ES-I3 (cell line): Measurements from ENCODE around the gene C18orf63.

ENCODE experiments used
- H3K36me3 ChIP-seq: 2 replicates; pipeline ENCODE4 v1.6.1; 2013; ENCODE audit warnings: mild to moderate bottlenecking, low read length, control low read depth, moderate library complexity; ENCODE audit not compliant: insufficient read depth
- H3K4me1 ChIP-seq: 2 replicates; pipeline ENCODE4 v1.6.1; 2013; ENCODE audit warnings: mild to moderate bottlenecking, control low read depth, low read length; ENCODE audit not compliant: insufficient read depth
- H3K9ac ChIP-seq: 2 replicates; pipeline ENCODE4 v1.6.1; 2013; ENCODE audit warnings: low read depth, mild to moderate bottlenecking, low read length, moderate library complexity
- H3K9me3 ChIP-seq: 2 replicates; pipeline ENCODE4 v1.6.1; 2013; ENCODE audit warnings: mild to moderate bottlenecking, low read length, moderate library complexity; ENCODE audit not compliant: control insufficient read depth, insufficient read depth

Gene C18orf63

DNA sequence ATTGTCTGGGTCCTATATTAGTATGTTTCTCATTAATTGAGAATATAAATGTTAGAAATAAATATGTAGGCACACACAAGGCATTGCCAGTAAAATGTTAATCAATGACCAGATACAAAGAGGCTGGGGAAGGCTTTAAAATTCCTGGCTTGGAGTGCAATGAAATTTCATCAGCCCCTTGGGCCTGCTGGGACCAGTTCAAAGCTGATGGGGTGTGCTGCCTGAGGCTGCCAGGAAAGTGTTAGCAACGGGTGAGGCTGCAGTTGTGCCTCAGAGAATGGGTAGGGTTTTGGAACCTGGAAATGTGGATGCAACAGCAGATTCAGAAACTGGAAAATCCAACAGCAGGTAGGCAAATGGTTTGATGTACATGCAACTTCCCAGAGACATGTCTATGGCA, 72.6 kb downstream of the C18orf63 start:
- H3K4me1 ChIP-seq: no peaks in the 10 kb centered on the region
- H3K9me3 ChIP-seq: no peaks in the 10 kb centered on the region
- H3K9ac ChIP-seq: no peak overlapping the region
- H3K36me3 ChIP-seq: no peaks in the 10 kb centered on the region

DNA sequence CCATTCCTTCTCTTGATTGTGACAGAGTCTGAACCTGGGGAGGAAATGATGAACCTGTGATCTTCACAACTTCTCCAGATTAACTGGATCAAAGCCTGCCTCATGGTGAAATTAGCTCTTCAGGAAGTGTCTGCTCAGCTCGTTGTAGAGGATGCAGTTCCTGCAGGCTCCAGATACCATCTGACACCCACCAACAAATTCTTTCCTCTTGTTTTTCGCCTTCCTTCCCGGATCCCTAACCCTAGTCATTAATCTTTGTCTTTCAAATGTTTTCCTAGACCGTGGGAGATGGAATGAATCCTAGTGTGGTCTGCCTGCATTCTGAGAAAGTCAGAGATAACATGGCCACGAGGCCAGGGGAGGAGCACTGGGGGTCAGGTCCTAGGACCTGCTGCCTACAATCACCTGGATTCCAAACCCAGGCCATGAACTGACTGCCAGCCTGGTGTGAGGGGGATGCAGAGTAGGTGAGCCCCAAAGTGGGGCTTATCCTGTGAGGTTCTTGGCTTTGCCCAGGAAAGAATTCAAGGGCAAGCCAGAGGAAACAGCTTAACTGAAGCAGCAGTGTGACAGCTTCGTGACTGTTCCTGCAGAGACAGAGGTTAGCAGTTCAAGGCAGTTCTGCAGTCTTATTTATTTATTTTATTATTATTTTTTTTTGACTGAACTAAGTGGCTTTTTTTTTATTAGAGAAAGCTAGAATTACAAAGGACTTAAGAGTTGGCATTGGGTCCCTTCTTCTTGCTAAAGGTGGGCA, 73.7 kb downstream of the C18orf63 start:
- H3K4me1 ChIP-seq: no peaks in the 10 kb centered on the region
- H3K36me3 ChIP-seq: no peaks in the 10 kb centered on the region
- H3K9ac ChIP-seq: no peak overlapping the region
- no peaks in the 10 kb centered on the region for H3K9me3 ChIP-seq

DNA sequence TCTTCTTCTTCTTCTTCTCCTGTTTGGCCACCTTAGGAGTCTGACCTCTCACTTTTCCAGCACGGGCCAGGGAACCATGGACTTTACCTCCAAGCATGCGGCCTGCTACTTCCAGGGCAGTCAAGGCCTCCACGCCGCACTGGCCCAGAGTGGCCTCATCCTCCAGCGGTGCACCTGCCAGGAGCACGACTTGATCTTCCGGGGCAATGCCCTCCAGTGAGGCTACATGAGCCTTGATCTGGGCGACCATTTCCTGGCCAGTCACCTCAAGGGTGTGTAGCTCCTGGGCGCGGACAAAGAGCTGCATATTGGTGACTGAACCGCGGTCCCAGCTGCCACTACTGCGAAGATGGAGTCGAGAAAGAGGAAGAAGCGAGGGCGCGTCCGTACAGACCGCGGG, 74.4 kb downstream of the C18orf63 start:
- no peak overlapping the region for H3K9ac ChIP-seq
- H3K36me3 ChIP-seq: no peaks in the 10 kb centered on the region
- no peaks in the 10 kb centered on the region for H3K9me3 ChIP-seq
- no peaks in the 10 kb centered on the region for H3K4me1 ChIP-seq

DNA sequence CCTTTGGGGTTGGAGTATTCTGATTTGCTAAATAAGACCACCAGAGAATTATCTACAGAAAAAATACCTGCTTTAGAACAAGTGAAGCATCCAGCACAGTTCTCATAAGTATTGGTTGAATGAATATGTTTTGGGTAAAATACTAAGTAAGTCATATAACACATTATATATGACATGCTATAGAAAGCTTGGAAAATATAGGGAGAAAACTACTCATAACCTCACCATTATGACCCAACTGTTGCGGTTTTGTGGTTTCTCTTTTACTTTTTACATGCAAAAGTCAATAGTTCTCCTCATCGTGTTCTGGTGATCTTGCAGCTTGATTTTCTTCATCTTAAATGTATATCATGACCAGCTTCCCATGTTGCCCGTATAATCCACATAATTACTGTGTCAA, 75.3 kb downstream of the C18orf63 start:
- no peaks in the 10 kb centered on the region for H3K36me3 ChIP-seq
- H3K9ac ChIP-seq: no peak overlapping the region
- H3K9me3 ChIP-seq: no peaks in the 10 kb centered on the region
- H3K4me1 ChIP-seq: no peaks in the 10 kb centered on the region

DNA sequence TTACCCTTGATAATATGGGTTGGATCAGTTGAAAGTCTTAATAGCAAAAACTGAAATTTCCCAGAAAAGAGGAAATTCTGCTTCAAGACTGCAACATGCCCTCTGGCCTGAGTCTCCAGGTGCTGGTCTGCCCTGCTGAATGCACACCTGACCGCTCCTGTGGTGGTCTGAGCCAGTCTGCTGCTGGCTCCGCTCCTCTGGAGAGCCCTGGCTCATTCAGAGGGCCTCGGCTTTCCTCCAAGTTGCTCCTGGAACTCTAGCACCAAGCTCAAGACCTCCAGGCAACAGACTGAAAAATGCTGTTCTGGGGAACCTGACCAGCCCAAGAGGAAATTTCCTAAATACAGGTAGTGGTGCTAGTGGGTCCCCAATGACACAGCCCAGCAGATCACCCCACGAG, 76.7 kb downstream of the C18orf63 start:
- Histone ChIP-seq H3K9me3 (no peaks in the 10 kb centered on the region), H3K4me1 (no peaks in the 10 kb centered on the region), H3K36me3 (no peaks in the 10 kb centered on the region), H3K9ac (no peak overlapping the region)

DNA sequence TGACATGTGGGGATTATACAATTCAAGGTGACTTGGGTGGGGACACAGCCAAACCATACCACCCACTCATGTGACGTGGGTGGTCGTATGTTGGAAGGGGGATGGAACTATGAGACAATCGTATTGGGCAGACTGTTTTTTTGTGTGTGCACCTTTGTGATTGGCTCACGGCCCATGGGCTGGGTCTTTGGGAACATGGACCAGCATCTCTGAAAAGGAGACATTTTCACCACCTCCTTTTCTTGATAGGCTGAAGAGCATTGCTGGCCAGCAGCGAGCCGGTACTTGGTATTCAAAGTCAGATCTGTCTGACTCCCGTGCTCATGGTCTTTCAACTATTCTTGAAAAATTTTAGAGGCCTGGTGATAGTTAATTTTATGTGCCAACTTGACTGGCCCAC, 79.4 kb downstream of the C18orf63 start:
- Histone ChIP-seq H3K9ac (no peak overlapping the region), H3K9me3 (no peaks in the 10 kb centered on the region), H3K4me1 (no peaks in the 10 kb centered on the region), H3K36me3 (no peaks in the 10 kb centered on the region)

DNA sequence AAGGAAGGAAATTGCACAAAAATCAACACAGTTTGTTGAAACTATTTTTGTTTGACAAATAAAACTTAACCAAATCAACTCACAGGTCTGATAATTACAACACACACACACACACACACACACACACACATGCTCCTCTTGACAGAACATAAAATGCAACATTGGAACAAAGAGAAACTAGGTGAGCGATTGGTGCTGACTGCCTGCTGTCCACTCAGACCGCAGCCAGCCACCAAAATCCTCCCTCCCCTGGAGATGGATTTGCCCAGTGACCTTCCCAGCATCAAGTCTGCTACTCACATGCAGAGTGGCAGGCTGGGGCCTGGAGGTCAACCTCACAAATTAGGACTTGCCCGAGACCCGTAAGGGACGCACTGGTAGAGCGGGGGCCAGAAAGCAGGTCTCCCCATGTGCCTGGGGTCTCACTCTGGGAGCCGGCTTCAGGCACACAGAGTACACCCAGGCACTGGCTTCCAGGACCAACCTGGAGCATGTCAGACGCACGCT, 80.1 kb downstream of the C18orf63 start:
- Histone ChIP-seq H3K9me3 (no peaks in the 10 kb centered on the region), H3K36me3 (no peaks in the 10 kb centered on the region), H3K4me1 (no peaks in the 10 kb centered on the region), H3K9ac (no peak overlapping the region)

DNA sequence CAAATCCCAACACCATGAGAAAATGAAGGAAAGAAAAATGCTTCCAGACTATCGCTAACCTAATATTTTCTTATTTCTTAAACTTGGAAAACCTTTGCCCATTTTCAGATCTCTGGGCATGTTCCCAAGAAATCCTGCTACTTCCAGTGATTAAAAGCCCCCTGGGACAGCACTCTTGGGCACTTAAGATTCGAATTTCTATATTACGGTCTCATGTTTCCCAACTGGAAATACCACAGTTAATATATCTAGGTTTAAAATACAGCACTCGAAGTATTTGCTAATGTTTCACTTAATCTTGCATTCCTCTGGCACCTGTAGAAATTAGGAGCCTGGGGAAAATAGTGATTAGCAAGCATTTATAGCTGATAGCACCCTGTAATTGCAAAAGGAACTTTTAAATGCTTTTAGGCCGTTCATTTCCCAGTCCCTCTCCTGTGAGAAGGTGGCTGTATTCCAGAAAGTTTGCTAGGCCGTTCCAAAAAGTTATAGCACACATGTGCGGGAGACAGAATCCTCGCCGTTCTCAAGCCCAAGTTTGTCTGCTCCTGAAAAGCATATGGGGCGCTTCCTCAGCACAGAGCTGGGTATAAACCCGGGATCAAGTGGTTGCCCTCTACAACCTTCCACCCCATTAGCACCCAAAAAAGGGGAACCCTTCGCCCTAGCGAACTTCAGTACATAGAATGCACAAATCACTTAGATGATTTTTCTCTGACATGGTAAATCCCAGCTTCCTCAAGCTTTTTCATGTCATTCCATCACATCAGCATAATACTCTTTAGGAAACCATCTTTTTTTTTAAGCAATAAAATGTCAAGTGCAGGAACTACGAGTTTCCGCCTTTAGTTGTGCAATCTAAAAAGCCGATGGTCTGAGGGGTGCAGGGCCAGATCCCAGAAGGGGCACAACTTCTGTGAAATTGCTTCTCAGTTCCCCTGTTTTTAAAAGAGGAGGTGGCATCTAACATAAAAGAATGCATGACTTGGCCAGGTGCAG, 80.8 kb downstream of the C18orf63 start:
- no peak overlapping the region for H3K9ac ChIP-seq
- no peaks in the 10 kb centered on the region for H3K36me3 ChIP-seq
- no peaks in the 10 kb centered on the region for H3K9me3 ChIP-seq
- H3K4me1 ChIP-seq: no peaks in the 10 kb centered on the region

DNA sequence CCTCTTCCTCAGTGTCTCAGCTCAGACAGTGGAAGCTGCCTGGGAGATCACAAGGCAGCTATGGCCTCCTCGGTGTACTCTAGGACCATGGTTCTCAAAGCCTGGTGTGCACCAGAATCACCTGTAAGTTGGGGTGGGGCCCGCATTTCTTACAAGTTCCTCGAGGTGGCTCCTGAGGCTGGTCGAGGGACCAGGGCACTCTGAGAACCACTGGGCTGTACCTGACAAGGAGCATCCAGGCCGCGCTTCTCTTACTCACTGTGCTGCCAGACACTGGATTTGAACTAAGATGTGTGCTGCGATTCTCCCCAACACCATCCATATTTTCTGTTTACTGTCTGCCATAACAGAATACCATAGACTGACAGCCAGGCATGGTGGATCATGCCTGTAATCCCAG, 81.9 kb downstream of the C18orf63 start:
- no peaks in the 10 kb centered on the region for H3K9me3 ChIP-seq
- H3K36me3 ChIP-seq: no peaks in the 10 kb centered on the region
- H3K4me1 ChIP-seq: 0 out of 2 replicates have a peak, but pooled peaks cover 2% of the 10 kb centered on the region
- H3K9ac ChIP-seq: no peak overlapping the region

DNA sequence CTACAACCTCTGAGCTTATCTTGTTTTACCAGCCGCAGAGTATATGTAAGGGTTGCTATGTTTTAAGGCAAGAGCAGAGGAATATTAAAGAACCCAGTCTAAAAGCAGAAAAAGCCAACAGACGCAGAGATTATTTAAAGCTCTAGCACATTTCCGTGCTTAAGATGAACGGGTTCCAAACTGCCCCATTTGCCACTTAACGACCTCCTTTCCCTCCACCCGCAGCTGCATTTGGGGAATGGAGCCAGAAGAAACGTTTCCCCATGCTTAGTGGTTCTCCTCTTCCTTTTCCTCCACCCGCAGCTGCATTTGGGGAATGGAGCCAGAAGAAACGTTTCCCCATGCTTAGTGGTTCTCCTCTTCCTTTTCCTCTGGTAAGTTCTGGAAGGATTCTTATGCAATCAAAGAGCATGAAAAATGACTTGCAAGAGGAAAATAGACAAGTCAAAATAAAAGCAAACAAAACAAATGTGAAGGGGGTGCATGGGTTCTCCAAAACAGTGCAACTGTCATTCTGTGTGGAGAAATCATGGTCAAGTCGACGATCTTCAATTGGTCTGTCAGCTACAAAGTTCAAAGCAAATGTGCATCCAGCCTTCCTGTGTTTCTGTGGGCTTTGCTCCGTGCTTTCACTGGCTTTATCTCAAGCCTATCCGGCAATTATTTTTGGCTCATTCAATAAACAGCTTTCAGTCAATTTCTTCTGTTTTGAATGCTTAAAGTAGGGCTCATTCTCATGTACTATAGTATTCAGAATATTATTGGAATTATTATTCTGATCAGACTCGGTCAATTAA, 83.7 kb downstream of the C18orf63 start:
- Histone ChIP-seq H3K4me1 (0 out of 2 replicates have a peak, but pooled peaks cover 4% of the 10 kb centered on the region), H3K36me3 (no peaks in the 10 kb centered on the region), H3K9me3 (no peaks in the 10 kb centered on the region), H3K9ac (no peak overlapping the region)

DNA sequence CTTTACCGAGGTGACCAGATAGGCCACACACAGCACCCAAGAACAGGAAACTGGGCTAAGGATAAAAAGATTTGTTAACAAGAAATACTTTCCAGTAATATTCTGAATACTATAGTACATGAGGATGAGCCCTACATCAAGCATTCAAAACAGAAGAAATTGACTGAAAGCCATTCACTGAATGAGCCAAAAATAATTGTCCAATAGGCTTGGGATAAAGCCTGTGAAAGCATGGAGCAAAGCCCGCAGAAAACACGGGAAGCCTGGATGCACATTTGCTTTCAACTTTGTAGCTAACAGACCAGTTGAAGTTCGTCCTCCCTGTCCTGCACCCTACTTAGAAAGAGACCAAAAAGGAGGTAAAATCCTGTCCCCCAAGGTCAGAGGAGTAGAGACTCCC, 85.2 kb downstream of the C18orf63 start:
- no peak overlapping the region for H3K9ac ChIP-seq
- H3K36me3 ChIP-seq: no peaks in the 10 kb centered on the region
- H3K4me1 ChIP-seq: 0 out of 2 replicates have a peak, but pooled peaks cover 4% of the 10 kb centered on the region
- H3K9me3 ChIP-seq: no peaks in the 10 kb centered on the region

DNA sequence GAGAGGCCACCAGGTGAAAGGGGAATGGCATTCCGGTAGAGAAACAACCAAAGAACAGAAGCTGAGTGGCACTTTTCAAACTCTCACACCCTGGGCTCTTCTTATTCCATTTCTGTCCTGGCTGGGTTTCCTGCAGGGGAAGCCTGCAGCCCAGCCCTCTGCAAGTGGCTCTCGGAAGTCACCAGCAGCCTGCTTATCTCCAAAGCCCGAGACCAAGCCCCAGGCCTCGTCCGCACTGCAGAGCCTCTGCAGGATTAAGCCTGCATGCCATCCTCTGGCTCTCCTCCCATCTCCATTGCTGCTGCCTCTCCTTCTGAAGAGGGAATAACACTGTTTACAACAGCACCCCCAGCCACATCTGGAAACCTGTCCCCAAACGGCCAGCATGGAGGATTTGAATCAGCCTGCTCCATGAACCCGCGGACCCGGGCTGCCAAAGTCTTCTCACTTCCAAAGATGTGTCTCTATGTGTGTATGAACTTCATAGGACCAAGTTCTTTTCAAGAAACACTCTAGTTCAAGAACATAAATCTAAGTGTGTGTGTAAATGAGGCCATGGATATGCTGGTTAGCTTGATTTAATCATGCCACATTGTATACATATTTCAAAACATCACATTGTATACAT, 87.3 kb downstream of the C18orf63 start:
- H3K9ac ChIP-seq: no peak overlapping the region
- no peaks in the 10 kb centered on the region for H3K9me3 ChIP-seq
- no peaks in the 10 kb centered on the region for H3K36me3 ChIP-seq
- 0 out of 2 replicates have a peak, but pooled peaks cover 4% of the 10 kb centered on the region for H3K4me1 ChIP-seq

DNA sequence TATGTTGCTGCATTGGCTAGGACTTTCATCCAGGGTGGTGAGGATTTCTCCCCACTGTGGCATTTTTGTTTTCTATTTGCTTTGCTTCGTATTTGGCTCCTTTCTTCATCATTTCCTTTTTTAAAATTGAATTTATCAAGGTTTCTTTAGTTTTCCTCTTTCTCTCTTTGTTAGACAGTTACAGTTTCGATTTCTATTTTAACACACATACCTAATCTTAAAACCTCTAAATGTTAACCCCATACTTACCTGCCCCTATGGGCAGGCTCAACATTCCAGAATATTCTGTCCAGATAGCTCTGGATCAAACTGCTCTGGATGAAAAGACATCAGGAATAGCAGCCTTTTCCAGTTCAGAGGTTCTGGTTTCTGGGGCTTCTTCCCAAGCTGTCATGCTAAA, 92.2 kb downstream of the C18orf63 start:
- Histone ChIP-seq H3K9ac (no peak overlapping the region), H3K36me3 (no peaks in the 10 kb centered on the region), H3K9me3 (no peaks in the 10 kb centered on the region), H3K4me1 (no peaks in the 10 kb centered on the region; the same call in 1 of the 2 replicates)
